ENCODE data around the gene LDLRAD1.
"Not testable (repeated sequence)": the region's sequence is repeated elsewhere in the genome, so short reads cannot be mapped to it uniquely, and the experiment has no call there.

The LDLRAD1 gene

GRCh38 chr1:54051933-54052430 is 34.0 kb upstream of the LDLRAD1 start:
- Histone ChIP-seq H3K4me2 (ENCODE audit: insufficient read depth, low read length) (peak overlapping the region; percentile 74), H3K9ac (ENCODE audit: low read depth, low read length) (peak overlapping the region; percentile 64), H3K79me2 (ENCODE audit: insufficient read depth, low read length) (peaks cover 76% of the 10 kb centered on the region), H3K27ac (ENCODE audit: low read length) (peak overlapping the region; percentile 95), H3K36me3 (ENCODE audit: insufficient read depth, low read length) (peaks cover 3% of the 10 kb centered on the region; the same call in 1 of the 2 replicates), H4K20me1 (ENCODE audit: insufficient read depth, low read length) (peaks cover 11% of the 10 kb centered on the region), H3K9me3 (ENCODE audit: insufficient read depth, low read length, severe bottlenecking) (no peaks in the 10 kb centered on the region), H3K27me3 (ENCODE audit: insufficient read depth, low read length, poor library complexity) (no peaks in the 10 kb centered on the region), H3K4me3 (ENCODE audit: low read depth in 1 of 2, low read length in 2 of 2) (peak overlapping the region; percentile 67 to 97), H3K4me1 (ENCODE audit: insufficient read depth, low read length) (peaks cover 38% of the 10 kb centered on the region), H2AFZ (ENCODE audit: low read depth, low read length) (peak overlapping the region; percentile 97)
- DNase-seq: no peak
- TF ChIP-seq CTCF (IDR thresholded peaks at IDR 0.05; ENCODE audit: borderline replicate concordance, extremely low read depth, low read length, poor library complexity, severe bottlenecking) (no peak), EZH2 (IDR thresholded peaks at IDR 0.05; ENCODE audit: borderline replicate concordance, low read depth, low read length, severe bottlenecking) (no peak)
- ATAC-seq (ENCODE audit: insufficient read depth, low read depth): no peak

GRCh38 chr1:54050435-54050834 is 32.4 kb upstream of the LDLRAD1 start:
- H3K9ac ChIP-seq (ENCODE audit: low read depth, low read length); DNase-seq; H3K36me3 ChIP-seq (ENCODE audit: insufficient read depth, low read length); H3K27ac ChIP-seq (ENCODE audit: low read length); H3K4me3 ChIP-seq (ENCODE audit: low read depth in 1 of 2, low read length in 2 of 2); H3K27me3 ChIP-seq (ENCODE audit: insufficient read depth, low read length, poor library complexity); H2AFZ ChIP-seq (ENCODE audit: low read depth, low read length); H3K9me3 ChIP-seq (ENCODE audit: insufficient read depth, low read length, severe bottlenecking); ATAC-seq (ENCODE audit: insufficient read depth, low read depth): not testable (repeated sequence)
- Histone ChIP-seq H3K4me2 (ENCODE audit: insufficient read depth, low read length) (peak overlapping the region; percentile 74; the same call in 1 of the 2 replicates), H3K79me2 (ENCODE audit: insufficient read depth, low read length) (peaks cover 92% of the 10 kb centered on the region), H4K20me1 (ENCODE audit: insufficient read depth, low read length) (peaks cover 11% of the 10 kb centered on the region), H3K4me1 (ENCODE audit: insufficient read depth, low read length) (peaks cover 36% of the 10 kb centered on the region)

DNA sequence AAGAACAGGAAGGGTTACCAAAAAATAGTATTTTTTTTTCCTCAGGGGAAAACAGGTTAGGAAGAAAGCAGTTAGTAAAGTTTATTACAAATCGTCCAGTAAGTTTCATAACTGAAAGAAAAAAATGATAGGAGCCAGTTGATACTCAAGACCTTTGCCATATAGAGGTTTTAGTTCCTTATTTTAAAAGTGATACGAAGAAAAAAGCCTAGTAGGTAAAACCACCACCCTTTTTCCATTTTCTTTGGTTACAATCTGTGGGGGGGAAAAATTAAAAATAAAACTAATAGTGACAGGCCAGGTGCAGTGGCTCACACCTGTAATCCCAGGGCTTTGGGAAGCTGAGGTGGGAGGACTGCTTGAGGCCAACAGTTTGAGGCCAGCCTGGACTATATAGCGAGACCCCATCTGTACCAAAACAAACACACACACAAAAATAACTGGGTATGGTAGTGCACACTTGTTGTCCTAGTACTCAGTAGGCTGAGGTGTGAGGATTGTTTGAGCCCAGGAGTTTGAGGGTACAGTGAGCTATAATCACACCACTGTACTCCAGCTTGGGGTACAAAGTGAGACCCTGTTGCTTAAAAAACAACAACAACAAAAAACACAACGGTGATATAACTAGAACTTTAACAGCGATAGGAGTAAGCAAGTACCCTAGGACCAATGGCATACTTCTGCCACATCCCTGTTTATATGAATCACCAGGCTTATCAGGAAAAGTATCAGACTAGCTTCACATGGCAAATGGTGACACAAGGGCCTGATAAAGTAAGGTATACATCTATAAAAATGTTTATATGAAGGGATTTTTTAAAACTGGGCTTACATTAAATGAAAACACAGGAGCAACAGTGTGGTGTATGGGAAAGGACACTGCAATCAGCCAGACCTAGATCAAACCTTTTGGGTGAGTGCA is 29.7 kb upstream of the LDLRAD1 start:
- no peak overlapping the region for H2AFZ ChIP-seq (ENCODE audit: low read depth, low read length)
- H3K27ac ChIP-seq (ENCODE audit: low read length): no peak overlapping the region
- peaks cover 85% of the 10 kb centered on the region for H3K79me2 ChIP-seq (ENCODE audit: insufficient read depth, low read length)
- H3K4me1 ChIP-seq (ENCODE audit: insufficient read depth, low read length): peaks cover 22% of the 10 kb centered on the region
- no peak overlapping the region for H3K4me3 ChIP-seq (ENCODE audit: low read depth in 1 of 2, low read length in 2 of 2)
- no peaks in the 10 kb centered on the region for H3K9me3 ChIP-seq (ENCODE audit: insufficient read depth, low read length, severe bottlenecking)
- peaks cover 27% of the 10 kb centered on the region for H3K36me3 ChIP-seq (ENCODE audit: insufficient read depth, low read length)
- ATAC-seq (ENCODE audit: insufficient read depth, low read depth) (no peak), DNase-seq (no peak)
- no peak for TF ChIP-seq CTCF (IDR thresholded peaks at IDR 0.05; ENCODE audit: borderline replicate concordance, extremely low read depth, low read length, poor library complexity, severe bottlenecking)
- no peak for TF ChIP-seq EZH2 (IDR thresholded peaks at IDR 0.05; ENCODE audit: borderline replicate concordance, low read depth, low read length, severe bottlenecking)
- peaks cover 11% of the 10 kb centered on the region for H4K20me1 ChIP-seq (ENCODE audit: insufficient read depth, low read length)
- H3K27me3 ChIP-seq (ENCODE audit: insufficient read depth, low read length, poor library complexity): no peaks in the 10 kb centered on the region
- 0 out of 2 replicates have a peak overlapping the region, but pooled peaks have one; percentile 16 for H3K4me2 ChIP-seq (ENCODE audit: insufficient read depth, low read length)
- H3K9ac ChIP-seq (ENCODE audit: low read depth, low read length): no peak overlapping the region

Data from DND-41 (cell line).